Measurements from ENCODE around the gene C11orf91. TPM values are rescaled to one million over a fixed set of nuclear protein-coding genes. Genes with fewer than 3 reads are reported as not detected.

C11orf91 gene
- total RNA-seq, 4 donors from 2014 or later: not detected

- H3K27ac ChIP-seq: peak overlapping the region; percentile 70 to 88 (median 82)
- TF ChIP-seq CTCF (IDR thresholded peaks at IDR 0.05) (no peak), EP300 (IDR thresholded peaks at IDR 0.05) (peak; percentile 72 to 96), POLR2A (IDR thresholded peaks at IDR 0.05) (peak; percentile 17 to 38)
- no peaks in the 10 kb centered on the region for H3K9me3 ChIP-seq
- peaks cover 3 to 68% (median 52%) of the 10 kb centered on the region in 4 donors for H3K4me1 ChIP-seq
- no peaks in the 10 kb centered on the region for H3K27me3 ChIP-seq
- no peaks in the 10 kb centered on the region for H3K36me3 ChIP-seq
- H3K4me3 ChIP-seq: peak overlapping the region; percentile 28 to 59 (median 46)
- WGBS, 2 donors: 13 to 21% methylated on average over 7 of the region's 7 CpGs
- peak in 1 of 2 donors; percentile 57 for DNase-seq (ENCODE audit: low spot score in 2 of 2)
These were observed 940 bp upstream of the C11orf91 start for GRCh38 chr11:33701302-33702230.

DNA sequence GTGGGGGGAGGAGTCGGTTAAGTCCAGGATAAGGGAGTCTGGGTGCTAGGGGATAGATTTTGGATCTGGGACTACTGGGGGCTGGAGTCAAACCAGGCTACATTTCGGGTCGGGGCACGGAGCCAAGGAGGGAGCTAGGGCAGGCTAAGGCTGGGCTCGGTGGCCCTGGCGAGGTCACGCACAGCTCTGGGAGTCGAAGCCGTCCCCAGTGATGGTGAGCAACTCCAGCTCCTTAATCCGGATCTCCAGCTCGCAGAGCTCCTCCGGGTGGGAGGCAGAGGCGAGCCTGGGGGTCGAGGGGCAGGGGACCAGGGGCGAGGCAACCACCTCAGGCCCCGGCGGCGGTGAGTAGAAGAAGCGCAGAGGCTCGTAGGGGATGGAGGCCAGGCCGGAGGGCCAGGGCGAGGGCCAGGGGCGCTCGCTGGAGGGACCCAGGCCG, 544 bp downstream of the C11orf91 start:
- TF ChIP-seq EP300 (IDR thresholded peaks at IDR 0.05): no peak
- TF ChIP-seq POLR2A (IDR thresholded peaks at IDR 0.05): no peak
- no peak for TF ChIP-seq CTCF (IDR thresholded peaks at IDR 0.05)
- Histone ChIP-seq H3K27me3 (no peaks in the 10 kb centered on the region), H3K9me3 (no peaks in the 10 kb centered on the region), H3K4me3 (peak overlapping the region; percentile 28 to 59 (median 46)), H3K27ac (peak overlapping the region; percentile 70 to 88 (median 82)), H3K36me3 (no peaks in the 10 kb centered on the region), H3K4me1 (peaks cover 3 to 63% (median 44%) of the 10 kb centered on the region in 4 donors)
- 21 to 32% methylated on average over 12 to 17 of the region's 25 CpGs for WGBS, 2 donors
- no peak for DNase-seq (ENCODE audit: low spot score in 2 of 2)

DNA sequence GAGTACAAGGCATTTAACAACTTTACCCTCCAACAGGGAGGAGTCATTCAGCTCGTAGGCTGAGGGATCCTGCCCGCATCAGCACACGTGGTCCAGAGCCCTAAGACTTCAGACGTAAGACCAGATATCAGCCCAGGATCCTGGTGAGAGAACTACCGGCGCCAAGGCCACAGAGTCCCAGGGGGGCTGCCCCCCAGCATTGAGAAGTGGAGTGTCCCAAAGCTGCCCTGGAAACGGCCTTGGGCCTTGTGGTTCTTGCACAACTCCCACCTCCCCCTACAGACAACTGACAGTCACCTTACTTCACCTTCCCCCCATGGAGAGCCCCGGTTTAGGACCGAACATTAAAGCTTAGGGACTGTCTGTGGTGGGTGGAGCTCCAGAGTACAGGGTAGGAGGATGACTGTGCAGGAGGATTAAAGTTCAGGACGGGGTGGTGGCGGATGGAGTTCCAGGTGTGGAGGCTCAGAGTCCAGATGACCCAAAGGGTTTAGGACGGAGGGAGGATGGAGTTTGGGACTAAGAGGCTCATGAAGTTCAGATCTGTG, 1.0 kb downstream of the C11orf91 start:
- WGBS, 2 donors: 75 to 79% methylated on average over 11 to 12 of the region's 12 CpGs
- Histone ChIP-seq H3K4me3 (no peak overlapping the region), H3K27ac (peak overlapping the region; percentile 15 to 88 (median 79)), H3K9me3 (no peaks in the 10 kb centered on the region), H3K27me3 (no peaks in the 10 kb centered on the region), H3K4me1 (peaks cover 3 to 63% (median 44%) of the 10 kb centered on the region in 4 donors), H3K36me3 (no peaks in the 10 kb centered on the region)
- DNase-seq (ENCODE audit: low spot score in 2 of 2): no peak
- TF ChIP-seq EP300 (IDR thresholded peaks at IDR 0.05) (no peak), POLR2A (IDR thresholded peaks at IDR 0.05) (no peak), CTCF (IDR thresholded peaks at IDR 0.05) (no peak)

- Histone ChIP-seq H3K27ac (peak overlapping the region in 1 of 4 donors; percentile 88), H3K9me3 (no peaks in the 10 kb centered on the region), H3K27me3 (no peaks in the 10 kb centered on the region), H3K4me3 (no peak overlapping the region), H3K4me1 (peaks cover 3 to 63% (median 45%) of the 10 kb centered on the region in 4 donors), H3K36me3 (no peaks in the 10 kb centered on the region)
- no peak for DNase-seq (ENCODE audit: low spot score in 2 of 2)
- 56 to 60% methylated on average over 5 of the region's 5 CpGs for WGBS, 2 donors
- TF ChIP-seq POLR2A (IDR thresholded peaks at IDR 0.05): no peak
- no peak for TF ChIP-seq CTCF (IDR thresholded peaks at IDR 0.05)
- TF ChIP-seq EP300 (IDR thresholded peaks at IDR 0.05): no peak
These were observed 1.7 kb downstream of the C11orf91 start for GRCh38 chr11:33698921-33699320.

DNA sequence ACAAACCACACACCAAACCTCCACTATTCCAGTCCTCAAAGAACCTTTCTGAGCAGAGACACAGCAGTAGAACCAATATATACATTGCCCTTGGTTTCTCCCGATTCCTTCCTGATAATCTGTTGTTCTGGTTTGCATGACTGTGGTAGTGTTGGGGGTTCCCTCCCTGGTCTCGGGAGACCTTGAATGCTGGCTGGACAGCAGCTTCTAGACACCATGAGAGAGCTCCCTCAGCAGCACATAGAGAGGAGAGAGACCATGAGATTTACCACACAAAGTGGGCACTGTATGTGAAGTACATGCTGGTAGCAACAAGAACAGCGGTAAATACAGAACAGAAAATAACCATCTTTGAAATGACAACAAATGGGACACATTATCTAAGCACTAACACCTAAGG, 2.6 kb downstream of the C11orf91 start:
- H3K27me3 ChIP-seq: no peaks in the 10 kb centered on the region
- H3K9me3 ChIP-seq: no peaks in the 10 kb centered on the region
- no peak for DNase-seq (ENCODE audit: low spot score in 2 of 2)
- H3K4me3 ChIP-seq: no peak overlapping the region
- WGBS, 2 donors: 68 to 74% methylated on average over 3 of the region's 3 CpGs
- peaks cover under 1 to 65% (median 46%) of the 10 kb centered on the region in 4 donors for H3K4me1 ChIP-seq
- H3K36me3 ChIP-seq: no peaks in the 10 kb centered on the region
- TF ChIP-seq POLR2A (IDR thresholded peaks at IDR 0.05) (no peak), CTCF (IDR thresholded peaks at IDR 0.05) (no peak), EP300 (IDR thresholded peaks at IDR 0.05) (no peak)
- peak overlapping the region in 2 of 4 donors; percentile 47 to 53 for H3K27ac ChIP-seq
